Endothelial cell of hepatic sinusoid (primary cell): ENCODE data around the gene TMED6.
"Not testable (repeated sequence)": the region's sequence is repeated elsewhere in the genome, so short reads cannot be mapped to it uniquely, and the experiment has no call there.

Experiments used
- in situ Hi-C: cut with HindIII; loops from 2 replicates; pipeline ENCODE4 v1.10.0; 2017; ENCODE audit warnings: low sequenced_read_pairs

The TMED6 gene

GRCh38 chr16:69363281-69363717 lies 11.7 kb upstream of the TMED6 start:
- in situ Hi-C loops: no loop called here

GRCh38 chr16:69360070-69360469 lies 8.5 kb upstream of the TMED6 start:
- in situ Hi-C loops: not testable (repeated sequence)

GRCh38 chr16:69350536-69351133 lies 951 bp downstream of the TMED6 start:
- in situ Hi-C loops: no loop called here

GRCh38 chr16:69349536-69349935 lies 2.0 kb downstream of the TMED6 start:
- in situ Hi-C loops: no loop called here

- in situ Hi-C loops: no loop called here
Measured at GRCh38 chr16:69348222-69348621, 3.4 kb downstream of the TMED6 start.

- in situ Hi-C loops: no loop called here
Measured at GRCh38 chr16:69346683-69347082, 4.9 kb downstream of the TMED6 start.

- in situ Hi-C loops: no loop called here
Measured at GRCh38 chr16:69345923-69346322, 5.7 kb downstream of the TMED6 start.

- in situ Hi-C loops: no loop called here
Measured at GRCh38 chr16:69344171-69344570, 7.4 kb downstream of the TMED6 start.

GRCh38 chr16:69340095-69340644 lies 11.4 kb downstream of the TMED6 start:
- in situ Hi-C loops: no loop called here

GRCh38 chr16:69339289-69340094 lies 12.1 kb downstream of the TMED6 start, which contains the start of the genes COG8 and NIP7:
Gene COG8, minus strand, starts transcription at chr16:69339564. Its CDS starts 12 bp downstream, at chr16:69339552.
Gene NIP7, plus strand, starts transcription at chr16:69339772. Its CDS starts 58 bp downstream, at chr16:69339830.
- in situ Hi-C loops: loop anchor here (5.0 kb wide), 1 partner anchor 43 kb away; no protein-coding TSS in a partner anchor

- in situ Hi-C loops: loop anchor here (5.0 kb wide), 1 partner anchor 44 kb away; no protein-coding TSS in a partner anchor
Measured at GRCh38 chr16:69338557-69339288, 12.9 kb downstream of the TMED6 start.

- in situ Hi-C loops: loop anchor here (5.0 kb wide), 1 partner anchor 48 kb away; no protein-coding TSS in a partner anchor
Measured at GRCh38 chr16:69334696-69335095, 16.9 kb downstream of the TMED6 start.

- in situ Hi-C loops: no loop called here
Measured at GRCh38 chr16:69330286-69331109, 21.1 kb downstream of the TMED6 start, which contains the start of gene PDF. Gene PDF, minus strand, starts transcription at chr16:69330588. Its CDS starts 18 bp downstream, at chr16:69330570.

GRCh38 chr16:69329369-69330285 lies 22.0 kb downstream of the TMED6 start:
- in situ Hi-C loops: loop anchor here (5.0 kb wide), 1 partner anchor 102 kb away; no protein-coding TSS in a partner anchor

- in situ Hi-C loops: loop anchor here (5.0 kb wide), 1 partner anchor 102 kb away; no protein-coding TSS in a partner anchor
Measured at GRCh38 chr16:69328854-69329316, 22.7 kb downstream of the TMED6 start.

GRCh38 chr16:69327585-69328310 lies 23.8 kb downstream of the TMED6 start:
- in situ Hi-C loops: loop anchor here (5.0 kb wide), 1 partner anchor 100 kb away; no protein-coding TSS in a partner anchor

- in situ Hi-C loops: loop anchor here (5.0 kb wide), 1 partner anchor 99 kb away; no protein-coding TSS in a partner anchor
Measured at GRCh38 chr16:69326172-69326873, 25.3 kb downstream of the TMED6 start.
